Medulla oblongata (tissue), 1 donor: ENCODE measurements around the gene USP34.

Experiments
- DNase-seq: peaks from one replicate; pipeline ENCODE4 v3.0.0-alpha.2; 2015; ENCODE audit errors: extremely low spot score

The USP34 gene

GRCh38 chr2:61320181-61320580, 150.7 kb downstream of the USP34 start:
- DNase-seq, result no peak

GRCh38 chr2:61318553-61318952, 152.3 kb downstream of the USP34 start:
- DNase-seq, result no peak

- no peak for DNase-seq
These were observed 174.9 kb downstream of the USP34 start for GRCh38 chr2:61295981-61296380.

GRCh38 chr2:61291851-61292575, 178.9 kb downstream of the USP34 start:
- DNase-seq, result no peak

- DNase-seq, result no peak
These were observed 182.6 kb downstream of the USP34 start for GRCh38 chr2:61288070-61288841.

- DNase-seq, result no peak
These were observed 183.6 kb downstream of the USP34 start for GRCh38 chr2:61287254-61287653.

GRCh38 chr2:61283443-61284160, 187.3 kb downstream of the USP34 start:
- no peak for DNase-seq

- DNase-seq, result no peak
These were observed 188.7 kb downstream of the USP34 start for GRCh38 chr2:61282104-61282590.

- DNase-seq, result no peak
These were observed 189.6 kb downstream of the USP34 start for GRCh38 chr2:61281321-61281720.

GRCh38 chr2:61277756-61278155, 193.1 kb downstream of the USP34 start:
- DNase-seq, result no peak

GRCh38 chr2:61275575-61276184, 195.2 kb downstream of the USP34 start:
- no peak for DNase-seq

- no peak for DNase-seq
These were observed 198.3 kb downstream of the USP34 start for GRCh38 chr2:61272421-61273070.

- no peak for DNase-seq
These were observed 202.6 kb downstream of the USP34 start for GRCh38 chr2:61268249-61268648.

- DNase-seq, result no peak
These were observed 204.0 kb downstream of the USP34 start for GRCh38 chr2:61266632-61267505.

- DNase-seq, result no peak
These were observed 207.1 kb downstream of the USP34 start for GRCh38 chr2:61263830-61264229.

GRCh38 chr2:61262699-61263098, 208.2 kb downstream of the USP34 start:
- DNase-seq, result no peak

- DNase-seq, result no peak
These were observed 213.4 kb downstream of the USP34 start for GRCh38 chr2:61257446-61257845.

- DNase-seq, result no peak
These were observed 215.1 kb downstream of the USP34 start for GRCh38 chr2:61255580-61256437.

- no peak for DNase-seq
These were observed 216.4 kb downstream of the USP34 start for GRCh38 chr2:61254536-61254935.

- DNase-seq, result no peak
These were observed 217.8 kb downstream of the USP34 start for GRCh38 chr2:61253136-61253535.
